Smooth muscle cell (in vitro differentiated cells): Measurements from ENCODE around the gene ADORA1. TPM values are rescaled to one million over a fixed set of nuclear protein-coding genes. Genes with fewer than 3 reads are reported as not detected.

ENCODE experiments used
- DNase-seq: peaks from one replicate; lab custom pipeline; 2025; ENCODE audit not compliant: unreplicated experiment; lab: John Stamatoyannopoulos, UW
- H2AFZ ChIP-seq: fragments of 200-600 bp; sonication (generic); 2 replicates; pipeline ENCODE4 v1.6.0; 2016; ENCODE audit warnings: antibody characterized with exemption, low read depth, mild to moderate bottlenecking
- H3F3A ChIP-seq: fragments of 200-600 bp; sonication (generic); 2 replicates; pipeline ENCODE4 v1.6.0; 2017; ENCODE audit warnings: antibody characterized with exemption, low read depth
- H3K27ac ChIP-seq: fragments of 200-600 bp; sonication (generic); 2 replicates; pipeline ENCODE4 v1.5.1; 2016; ENCODE audit warnings: low read depth, mild to moderate bottlenecking
- H3K27me3 ChIP-seq: fragments of 200-600 bp; sonication (generic); 2 replicates; pipeline ENCODE4 v1.6.1; 2016; ENCODE audit warnings: low read depth, mild to moderate bottlenecking
- H3K36me3 ChIP-seq: fragments of 200-600 bp; sonication (generic); 2 replicates; pipeline ENCODE4 v1.5.1; 2016; ENCODE audit warnings: low read depth
- H3K4me1 ChIP-seq: fragments of 200-600 bp; sonication (generic); 2 replicates; pipeline ENCODE4 v1.5.1; 2016; ENCODE audit warnings: low read depth
- H3K4me2 ChIP-seq: fragments of 200-600 bp; sonication (generic); 2 replicates; pipeline ENCODE4 v1.6.0; 2016; ENCODE audit warnings: mild to moderate bottlenecking
- H3K4me3 ChIP-seq: fragments of 200-600 bp; sonication (generic); 2 replicates; pipeline ENCODE4 v1.5.1; 2016; ENCODE audit warnings: mild to moderate bottlenecking
- H3K79me2 ChIP-seq: fragments of 200-600 bp; sonication (generic); 2 replicates; pipeline ENCODE4 v1.6.0; 2016; ENCODE audit warnings: low read depth, mild to moderate bottlenecking
- H3K9ac ChIP-seq: fragments of 200-600 bp; sonication (generic); 2 replicates; pipeline ENCODE4 v1.6.0; 2016; ENCODE audit warnings: low read depth
- H3K9me3 ChIP-seq: fragments of 200-600 bp; sonication (generic); replicated peaks from 2 replicates; pipeline ENCODE4 v1.5.1; 2016; ENCODE audit warnings: low read depth
- H4K20me1 ChIP-seq: fragments of 200-600 bp; sonication (generic); 2 replicates; pipeline ENCODE4 v1.6.0; 2016; ENCODE audit warnings: low read depth
- CTCF ChIP-seq: fragments of 200-600 bp; sonication (generic); IDR thresholded peaks from 2 replicates; pipeline ENCODE4 v1.5.1; 2017; ENCODE audit warnings: borderline replicate concordance, mild to moderate bottlenecking, antibody characterized with exemption; ENCODE audit not compliant: insufficient read depth, poor library complexity, severe bottlenecking
- WGBS: methylation state at CpG from one replicate; pipeline ENCODE4 v1.1.7; 2016; ENCODE audit warnings: low lambda C conversion rate; 5-methylcytosine and 5-hydroxymethylcytosine counted together
- polyA plus RNA-seq: library from polyadenylated mRNA; unstranded; fragments of >200 nt; fragmentation: Nextera tagmentation; extraction: Ambion mirVana; gene quantifications from 2 replicates; pipeline ENCODE4 v1.2.1, GENCODE V29; 2016
- total RNA-seq: library from RNA; depleted of rRNA; stranded (reverse); fragments of >200 nt; gene quantifications from 2 replicates; pipeline ENCODE4 v1.2.3, GENCODE V29; 2014

ADORA1 gene
- total and polyA plus RNA-seq, 2 experiments from 2014 or later, result 16.0 to 18.0 TPM

- Histone ChIP-seq H3F3A (no peaks in the 10 kb centered on the region), H3K9ac (no peak overlapping the region), H3K4me3 (no peak overlapping the region), H3K27ac (no peak overlapping the region), H3K4me1 (no peaks in the 10 kb centered on the region), H3K4me2 (no peak overlapping the region), H3K36me3 (no peaks in the 10 kb centered on the region), H2AFZ (no peak overlapping the region), H3K9me3 (peaks cover 13% of the 10 kb centered on the region), H3K27me3 (no peaks in the 10 kb centered on the region), H3K79me2 (no peaks in the 10 kb centered on the region), H4K20me1 (no peaks in the 10 kb centered on the region)
- no peak for TF ChIP-seq CTCF
- no peak for DNase-seq
- 88% methylated on average over 1 of the region's 1 CpG for WGBS
Measured at GRCh38 chr1:203093754-203094410, 33.6 kb upstream of the ADORA1 start.

- H4K20me1 ChIP-seq, result no peaks in the 10 kb centered on the region
- no peaks in the 10 kb centered on the region for H3K79me2 ChIP-seq
- no peak for TF ChIP-seq CTCF
- WGBS, result 88% methylated on average over 1 of the region's 1 CpG
- H3K4me1 ChIP-seq, result no peaks in the 10 kb centered on the region
- H2AFZ ChIP-seq, result no peak overlapping the region
- no peak overlapping the region for H3K4me3 ChIP-seq
- no peak overlapping the region for H3K27ac ChIP-seq
- no peaks in the 10 kb centered on the region for H3K36me3 ChIP-seq
- H3K9me3 ChIP-seq, result peaks cover 13% of the 10 kb centered on the region
- no peak for DNase-seq
- no peak overlapping the region for H3K4me2 ChIP-seq
- H3F3A ChIP-seq, result no peaks in the 10 kb centered on the region
- no peak overlapping the region for H3K9ac ChIP-seq
- H3K27me3 ChIP-seq, result no peaks in the 10 kb centered on the region
Measured at GRCh38 chr1:203095061-203095690, 32.4 kb upstream of the ADORA1 start.

GRCh38 chr1:203096566-203096965 lies 31.0 kb upstream of the ADORA1 start:
- H3K27ac ChIP-seq, result no peak overlapping the region
- H3K4me2 ChIP-seq, result no peak overlapping the region
- H4K20me1 ChIP-seq, result no peaks in the 10 kb centered on the region
- no peaks in the 10 kb centered on the region for H3K4me1 ChIP-seq
- no peak for DNase-seq
- no peak overlapping the region for H2AFZ ChIP-seq
- no peaks in the 10 kb centered on the region for H3F3A ChIP-seq
- no peak for TF ChIP-seq CTCF
- H3K9ac ChIP-seq, result no peak overlapping the region
- no peaks in the 10 kb centered on the region for H3K27me3 ChIP-seq
- peaks cover 13% of the 10 kb centered on the region for H3K9me3 ChIP-seq
- H3K36me3 ChIP-seq, result no peaks in the 10 kb centered on the region
- H3K79me2 ChIP-seq, result no peaks in the 10 kb centered on the region
- H3K4me3 ChIP-seq, result no peak overlapping the region

- no peak overlapping the region for H3K4me2 ChIP-seq
- H3K79me2 ChIP-seq, result no peaks in the 10 kb centered on the region
- H3K4me3 ChIP-seq, result no peak overlapping the region
- H3K9me3 ChIP-seq, result peaks cover 13% of the 10 kb centered on the region
- H3F3A ChIP-seq, result no peaks in the 10 kb centered on the region
- H2AFZ ChIP-seq, result no peak overlapping the region
- no peaks in the 10 kb centered on the region for H3K4me1 ChIP-seq
- H3K9ac ChIP-seq, result no peak overlapping the region
- WGBS, result 75% methylated on average over 1 of the region's 1 CpG
- no peaks in the 10 kb centered on the region for H3K36me3 ChIP-seq
- no peak for TF ChIP-seq CTCF
- no peaks in the 10 kb centered on the region for H4K20me1 ChIP-seq
- no peak for DNase-seq
- H3K27ac ChIP-seq, result no peak overlapping the region
- no peaks in the 10 kb centered on the region for H3K27me3 ChIP-seq
Measured at GRCh38 chr1:203097001-203097400, 30.5 kb upstream of the ADORA1 start.
